Retinal pigment epithelial cell (primary cell): ENCODE results near the gene MIPOL1.

Experiments
- DNase-seq: peaks from one replicate; pipeline ENCODE4 v3.0.0-alpha.2; 2010; ENCODE audit warnings: low read depth
- H3K4me3 ChIP-seq: 2 replicates; pipeline ENCODE4 v1.5.1; 2011; ENCODE audit warnings: mild to moderate bottlenecking, low read length, control low read depth, moderate library complexity
- CTCF ChIP-seq: conservative IDR thresholded peaks from 2 replicates; pipeline ENCODE4 v1.5.1; 2011; ENCODE audit warnings: low read depth, low read length, control low read depth, inconsistent platforms

Gene MIPOL1

DNA sequence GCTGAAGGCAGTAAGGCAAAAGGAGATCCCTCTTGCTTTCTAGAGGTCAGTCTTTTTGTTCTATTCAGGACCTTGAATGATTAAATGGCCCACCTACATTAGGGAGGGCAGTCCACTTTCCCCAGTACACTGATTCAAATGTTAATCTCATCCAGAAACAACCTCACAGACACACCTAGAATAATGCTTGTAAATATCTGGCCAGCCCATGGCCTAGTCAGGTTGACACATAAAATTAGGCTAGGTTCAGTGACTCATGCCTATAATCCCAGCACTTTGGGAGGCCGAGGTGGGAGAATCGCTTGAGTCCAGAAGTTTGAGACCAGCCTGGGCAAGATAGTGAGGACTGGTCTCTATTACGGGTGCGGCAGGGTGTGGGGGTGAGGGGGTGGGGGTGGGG, 43.5 kb downstream of the MIPOL1 start:
- DNase-seq: no peak
- H3K4me3 ChIP-seq: no peak overlapping the region
- TF ChIP-seq CTCF: no peak

DNA sequence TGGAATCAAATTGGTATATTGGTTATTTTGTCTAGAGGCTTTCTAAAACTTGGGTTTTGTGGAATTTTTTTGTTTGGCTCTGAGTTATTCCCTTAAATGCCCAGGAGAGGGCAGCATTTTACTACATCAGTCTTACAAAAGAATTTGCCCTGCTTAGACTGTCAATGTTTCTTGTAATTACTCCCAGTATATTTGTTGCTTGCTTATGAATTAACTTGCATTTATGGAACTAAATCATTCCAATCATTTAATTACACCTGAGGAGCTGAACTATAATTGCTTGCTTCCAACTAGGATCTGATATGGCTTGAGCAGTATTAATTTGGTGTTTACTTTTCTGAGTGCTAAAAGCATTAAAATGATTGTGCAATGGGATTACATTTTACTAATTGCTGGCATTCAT, 48.7 kb downstream of the MIPOL1 start:
- H3K4me3 ChIP-seq: no peak overlapping the region
- peak; percentile 66 for TF ChIP-seq CTCF
- DNase-seq: no peak

DNA sequence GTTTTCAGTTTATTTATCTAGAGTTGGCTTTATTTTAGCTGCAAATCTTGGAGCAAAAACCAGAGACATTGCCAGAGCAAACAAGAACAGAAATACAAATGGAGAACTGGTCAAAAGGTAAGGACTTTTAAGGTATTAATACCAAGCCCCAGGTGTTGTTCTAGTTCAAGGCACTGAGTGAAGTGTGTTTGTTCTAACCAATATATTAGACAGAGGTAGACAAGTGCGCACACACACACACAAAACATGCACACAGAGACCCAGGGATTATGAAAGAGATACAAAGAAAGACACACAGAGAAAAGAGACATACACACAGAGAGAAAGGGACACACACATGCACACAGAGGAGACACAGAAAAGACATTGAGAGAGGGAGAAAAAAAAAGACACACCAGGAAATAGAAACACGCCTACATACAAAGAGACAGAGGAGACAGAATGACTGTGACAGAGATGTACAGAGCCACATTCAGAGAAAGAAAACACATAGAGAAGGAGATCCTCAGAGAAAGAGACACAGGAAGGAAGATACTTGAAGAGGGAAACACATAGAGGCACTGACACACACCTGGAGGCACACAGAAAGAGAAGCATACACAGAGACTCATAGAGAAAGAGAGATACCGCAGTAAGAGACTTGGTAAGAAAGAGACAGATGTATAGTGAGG, 50.2 kb downstream of the MIPOL1 start:
- no peak overlapping the region for H3K4me3 ChIP-seq
- no peak for TF ChIP-seq CTCF
- no peak for DNase-seq

- no peak overlapping the region for H3K4me3 ChIP-seq
- no peak for DNase-seq
- TF ChIP-seq CTCF: no peak
Measured at GRCh38 chr14:37251775-37252174, 54.0 kb downstream of the MIPOL1 start.

GRCh38 chr14:37252434-37252833, 54.7 kb downstream of the MIPOL1 start:
- TF ChIP-seq CTCF: no peak
- no peak for DNase-seq
- H3K4me3 ChIP-seq: no peak overlapping the region

DNA sequence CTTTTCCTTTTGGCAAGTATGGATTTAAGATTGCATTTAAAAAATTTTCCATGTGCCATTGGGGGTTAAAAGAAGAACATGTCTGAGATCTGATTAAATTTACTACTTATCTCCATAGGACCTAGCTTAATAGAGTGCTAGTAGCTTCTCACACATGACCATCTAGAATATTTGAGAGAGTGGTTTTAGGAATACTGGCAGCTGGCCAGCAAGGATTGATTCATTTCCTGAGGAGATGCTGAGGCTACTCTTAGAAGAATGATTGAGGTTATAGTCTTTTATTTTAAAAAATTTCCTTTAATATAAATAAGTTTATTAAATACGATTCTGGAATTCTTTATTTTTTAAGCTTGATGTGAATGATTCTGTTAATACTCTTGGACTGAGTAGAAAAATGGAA, 56.2 kb downstream of the MIPOL1 start:
- no peak for TF ChIP-seq CTCF
- DNase-seq: no peak
- no peak overlapping the region for H3K4me3 ChIP-seq

GRCh38 chr14:37254411-37254947, 56.7 kb downstream of the MIPOL1 start:
- DNase-seq: no peak
- TF ChIP-seq CTCF: no peak
- no peak overlapping the region for H3K4me3 ChIP-seq
